AG09319 (cell line): ENCODE data around the gene AGPS.
"Not testable (repeated sequence)": the region's sequence is repeated elsewhere in the genome, so short reads cannot be mapped to it uniquely, and the experiment has no call there.

ENCODE experiments used
- DNase-seq: peaks from one replicate; pipeline ENCODE4 v3.0.0-alpha.2; 2010; ENCODE audit warnings: low read depth; ENCODE audit errors: extremely low read depth
- TF ChIP-seq, protein P1 (sequence below): IDR thresholded peaks from 2 replicates; pipeline ENCODE4 v1.5.1; 2011; ENCODE audit warnings: low read depth, mild to moderate bottlenecking, inconsistent platforms, low read length, moderate library complexity

AGPS gene

DNA sequence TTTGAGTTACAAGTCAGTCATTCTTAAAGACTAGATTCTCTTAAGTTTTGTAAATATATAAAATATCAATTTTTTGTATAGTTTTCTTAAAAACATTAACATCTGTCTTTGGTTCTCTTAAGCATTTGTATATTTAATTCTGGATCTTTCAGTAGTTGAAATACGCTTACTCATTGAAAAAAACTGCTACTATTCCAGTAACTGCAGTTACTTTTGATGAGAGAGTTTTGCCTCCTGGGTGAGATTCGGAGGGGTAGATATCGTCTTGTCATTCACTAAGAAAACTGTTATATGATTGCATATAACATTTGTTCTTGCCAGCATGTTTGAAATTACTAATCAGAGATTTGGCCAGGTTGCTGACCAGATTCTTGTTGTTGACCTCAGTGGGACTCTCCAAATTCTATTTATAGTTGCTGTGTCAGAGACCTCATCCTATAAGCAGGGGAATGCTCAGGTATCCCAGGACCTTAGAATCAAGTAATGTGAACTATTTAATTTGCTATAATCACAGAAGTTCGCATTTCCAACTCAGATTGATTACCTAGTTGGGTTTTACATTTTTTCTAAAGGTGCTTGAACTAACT is 7.9 kb downstream of the AGPS start:
- TF ChIP-seq, protein P1, sequence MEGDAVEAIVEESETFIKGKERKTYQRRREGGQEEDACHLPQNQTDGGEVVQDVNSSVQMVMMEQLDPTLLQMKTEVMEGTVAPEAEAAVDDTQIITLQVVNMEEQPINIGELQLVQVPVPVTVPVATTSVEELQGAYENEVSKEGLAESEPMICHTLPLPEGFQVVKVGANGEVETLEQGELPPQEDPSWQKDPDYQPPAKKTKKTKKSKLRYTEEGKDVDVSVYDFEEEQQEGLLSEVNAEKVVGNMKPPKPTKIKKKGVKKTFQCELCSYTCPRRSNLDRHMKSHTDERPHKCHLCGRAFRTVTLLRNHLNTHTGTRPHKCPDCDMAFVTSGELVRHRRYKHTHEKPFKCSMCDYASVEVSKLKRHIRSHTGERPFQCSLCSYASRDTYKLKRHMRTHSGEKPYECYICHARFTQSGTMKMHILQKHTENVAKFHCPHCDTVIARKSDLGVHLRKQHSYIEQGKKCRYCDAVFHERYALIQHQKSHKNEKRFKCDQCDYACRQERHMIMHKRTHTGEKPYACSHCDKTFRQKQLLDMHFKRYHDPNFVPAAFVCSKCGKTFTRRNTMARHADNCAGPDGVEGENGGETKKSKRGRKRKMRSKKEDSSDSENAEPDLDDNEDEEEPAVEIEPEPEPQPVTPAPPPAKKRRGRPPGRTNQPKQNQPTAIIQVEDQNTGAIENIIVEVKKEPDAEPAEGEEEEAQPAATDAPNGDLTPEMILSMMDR = no peak
- no peak for DNase-seq

DNA sequence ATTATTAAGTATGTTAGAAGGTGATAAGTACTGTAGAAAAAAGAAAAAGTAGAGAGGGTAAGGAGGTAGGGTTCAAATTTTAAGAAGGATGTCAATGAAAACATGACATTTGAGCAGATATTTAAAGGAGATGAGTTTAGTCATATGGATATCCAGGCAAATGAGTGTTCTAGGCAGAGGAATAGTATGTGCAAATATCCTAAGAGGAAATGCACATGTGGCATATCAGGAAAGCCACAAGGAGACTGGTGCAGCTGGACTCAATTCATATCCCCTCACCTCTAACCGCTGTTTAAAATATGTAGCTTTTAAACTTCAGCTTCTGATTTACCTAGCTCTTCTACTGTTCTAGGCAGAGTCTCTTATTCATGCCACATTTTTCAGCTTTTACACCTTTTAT is 9.5 kb downstream of the AGPS start:
- DNase-seq = no peak

DNA sequence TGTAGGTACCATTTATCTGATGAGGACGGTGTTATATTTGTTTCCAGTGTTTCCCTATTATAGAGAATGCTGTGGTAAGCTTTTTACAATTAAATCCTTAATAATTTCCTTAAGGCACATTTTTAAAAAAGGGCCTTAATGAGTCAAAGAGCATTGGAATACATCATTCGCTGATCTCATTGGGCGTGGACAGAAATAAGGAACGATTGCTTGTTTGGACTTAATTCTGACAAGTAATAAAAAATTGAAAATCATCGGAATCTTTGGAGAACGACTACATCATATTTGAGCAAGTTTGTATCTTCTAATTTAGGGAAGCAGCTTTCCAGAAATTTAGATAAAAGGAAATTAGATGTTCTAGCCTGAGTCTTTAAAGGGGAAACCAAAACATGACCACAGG is 11.3 kb downstream of the AGPS start:
- TF ChIP-seq, protein P1 = no peak
- DNase-seq = no peak

More for the DNA sequence above, 9.5 kb downstream of the AGPS start:
- TF ChIP-seq, protein P1 = no peak

DNA sequence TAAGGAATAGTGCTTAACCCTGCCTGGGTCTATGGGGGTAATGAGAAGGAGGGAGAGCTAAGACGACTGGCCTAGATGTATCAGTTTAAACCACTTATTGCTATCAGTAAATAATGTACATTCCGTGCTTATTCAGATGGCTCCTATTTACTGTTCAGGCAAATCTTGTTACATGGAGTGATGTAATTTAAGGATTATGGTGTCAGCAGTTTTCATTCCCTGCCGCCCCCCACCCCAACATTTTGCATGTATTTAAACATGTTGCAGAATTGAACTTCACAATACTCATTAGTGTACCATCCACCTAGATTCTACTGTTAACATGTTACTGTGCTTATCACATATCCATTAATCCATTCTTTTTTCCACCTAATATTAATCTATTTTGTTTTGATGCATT is 11.7 kb downstream of the AGPS start:
- no peak for DNase-seq
- TF ChIP-seq, protein P1 = no peak

DNA sequence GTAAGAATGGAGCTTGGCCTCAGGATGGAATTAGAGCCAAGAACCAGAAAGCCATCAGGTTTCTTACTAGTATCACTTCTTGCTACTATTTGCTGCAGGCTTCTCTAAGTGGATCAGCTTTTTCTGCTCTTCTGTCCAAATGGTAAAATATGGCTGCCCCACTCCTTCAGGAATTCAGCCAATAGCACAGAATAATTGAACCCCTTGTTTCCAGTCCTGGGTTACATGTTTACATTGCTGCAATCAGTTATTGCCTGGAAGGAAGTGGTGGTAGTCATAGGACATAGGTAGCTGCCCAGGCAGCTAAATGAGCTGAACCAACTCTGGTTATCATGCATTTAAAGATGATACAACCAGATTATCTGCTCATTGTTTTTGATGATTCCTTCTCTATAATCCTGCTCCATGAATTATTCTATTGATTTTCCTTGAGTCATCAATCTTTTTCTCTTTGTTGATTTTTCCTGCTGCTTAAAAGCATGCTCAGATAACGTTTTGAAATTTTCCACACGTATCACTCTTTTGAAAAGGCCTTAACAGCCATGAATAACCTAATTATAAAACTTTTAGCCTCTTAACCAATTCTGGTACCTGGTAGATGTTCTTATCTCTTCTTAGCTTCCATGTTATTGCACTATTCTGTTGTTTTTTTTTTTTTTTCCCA is 12.6 kb downstream of the AGPS start:
- TF ChIP-seq, protein P1 = no peak

DNA sequence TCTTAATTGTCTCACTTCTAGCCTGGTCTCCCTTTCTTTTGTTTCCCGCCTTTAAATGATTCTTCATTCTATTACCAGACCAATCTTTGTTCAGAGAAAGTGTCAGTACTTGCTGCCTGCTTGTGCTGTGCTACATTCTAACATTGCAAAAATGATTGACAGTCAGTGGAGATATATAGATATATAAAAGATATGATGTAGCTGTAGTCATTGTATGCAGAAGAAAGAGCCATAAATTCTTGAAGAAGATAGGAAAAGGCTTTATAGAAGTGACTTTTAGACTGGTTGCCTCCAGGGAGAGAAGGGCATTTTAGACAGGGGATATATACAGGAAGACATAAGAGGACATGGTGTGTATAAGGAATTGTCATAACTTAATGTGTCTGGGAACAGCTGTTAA is 13.6 kb downstream of the AGPS start:
- TF ChIP-seq, protein P1 = no peak
- DNase-seq = no peak

More for the DNA sequence above, 12.6 kb downstream of the AGPS start:
- DNase-seq = no peak

DNA sequence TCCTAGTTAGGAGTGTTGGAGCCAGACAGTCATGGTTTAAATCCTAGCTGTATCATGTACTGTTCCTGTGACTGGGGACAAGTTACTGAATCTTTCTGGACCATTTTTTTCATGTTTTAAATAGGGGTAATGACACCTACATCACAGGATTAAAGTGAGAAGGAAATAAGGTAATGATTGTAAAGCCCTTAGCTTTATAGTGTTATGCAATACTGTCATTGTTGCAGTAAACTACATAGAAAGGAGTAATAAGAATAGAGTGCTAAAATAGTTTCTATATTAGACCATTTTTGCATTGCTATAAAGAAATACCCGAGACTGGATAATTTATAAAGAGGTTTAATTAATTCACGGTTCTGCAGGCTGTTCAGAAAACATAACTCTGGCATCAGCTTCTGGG is 14.5 kb downstream of the AGPS start:
- TF ChIP-seq, protein P1 = no peak
- no peak for DNase-seq

DNA sequence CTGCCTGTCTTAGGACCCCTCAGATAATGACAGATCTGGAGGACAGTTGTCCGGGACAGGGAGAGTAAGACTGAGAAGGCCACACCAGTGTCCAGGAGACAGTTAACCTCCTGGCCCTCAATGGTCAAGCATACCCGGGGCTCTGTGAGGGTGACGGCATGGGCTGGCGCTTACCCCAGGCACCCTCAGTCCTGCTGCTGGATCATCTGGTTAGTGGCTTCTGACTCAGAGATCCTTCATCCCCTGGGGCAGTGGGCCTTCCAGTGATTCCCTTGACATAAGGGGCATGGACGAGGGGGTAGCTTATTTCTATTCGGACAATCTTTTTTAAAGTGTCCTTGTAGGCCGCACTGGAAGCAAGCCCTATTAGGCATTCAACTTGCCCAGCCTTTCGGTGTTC is 18.1 kb downstream of the AGPS start:
- not testable (repeated sequence) for DNase-seq
